NCI-H748 (cell line): ENCODE measurements around the gene DAD1.

Experiments used
- DNase-seq: peaks from one replicate; lab custom pipeline; 2025; ENCODE audit not compliant: unreplicated experiment; lab: John Stamatoyannopoulos, UW

Gene DAD1

GRCh38 chr14:22520796-22521195 lies 68.2 kb downstream of the DAD1 start:
- DNase-seq: no peak

- DNase-seq: no peak
Observed at GRCh38 chr14:22519877-22520685, 68.9 kb downstream of the DAD1 start.

GRCh38 chr14:22518073-22518472 lies 71.0 kb downstream of the DAD1 start:
- no peak for DNase-seq

GRCh38 chr14:22517117-22517720 lies 71.8 kb downstream of the DAD1 start:
- no peak for DNase-seq

- DNase-seq: no peak
Observed at GRCh38 chr14:22515929-22516328, 73.1 kb downstream of the DAD1 start.
